ENCODE measurements around the gene PALM.
A peak's percentile ranks its signal among the peaks of the same experiment; 100 is the strongest.

The PALM gene

DNA sequence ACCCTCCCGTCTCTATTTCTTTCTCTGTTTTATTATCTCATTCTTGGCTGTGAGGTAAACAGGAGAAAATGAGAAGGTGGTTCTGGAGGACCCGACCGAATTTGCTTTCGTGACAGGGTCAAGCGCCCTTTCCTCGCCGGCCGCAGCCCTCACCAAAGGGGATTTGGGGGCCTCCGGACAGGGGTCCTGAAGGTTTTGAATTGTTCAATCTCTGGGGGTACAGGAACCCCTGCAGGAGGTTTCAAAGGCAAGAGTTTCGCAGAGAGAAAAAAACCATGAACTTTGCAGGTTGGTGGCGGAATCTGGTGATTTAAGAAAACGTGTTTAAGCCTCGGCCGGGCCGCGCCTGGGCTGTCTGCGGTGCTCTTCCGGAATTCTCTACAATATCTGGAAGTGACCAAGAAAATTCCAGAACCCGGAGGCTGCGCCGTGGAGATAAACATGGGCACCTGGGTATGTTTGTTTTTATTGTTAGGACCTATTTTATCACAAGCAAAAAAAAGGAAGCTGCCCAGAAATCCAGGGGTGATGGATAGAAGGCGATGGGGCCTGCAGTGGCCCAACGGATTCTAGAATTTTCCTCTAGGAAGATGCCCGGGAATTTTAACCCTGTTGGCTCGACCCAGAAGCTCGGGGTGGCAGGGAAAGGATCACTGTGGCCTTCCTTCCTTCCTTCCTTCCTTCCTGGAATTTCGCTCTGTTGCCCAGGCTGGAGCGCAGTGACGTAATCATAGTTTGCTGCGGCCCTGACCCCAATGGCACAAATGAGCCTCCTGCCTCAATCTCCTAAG is 74.3 kb downstream of the PALM start:
- no peak for DNase-seq

DNA sequence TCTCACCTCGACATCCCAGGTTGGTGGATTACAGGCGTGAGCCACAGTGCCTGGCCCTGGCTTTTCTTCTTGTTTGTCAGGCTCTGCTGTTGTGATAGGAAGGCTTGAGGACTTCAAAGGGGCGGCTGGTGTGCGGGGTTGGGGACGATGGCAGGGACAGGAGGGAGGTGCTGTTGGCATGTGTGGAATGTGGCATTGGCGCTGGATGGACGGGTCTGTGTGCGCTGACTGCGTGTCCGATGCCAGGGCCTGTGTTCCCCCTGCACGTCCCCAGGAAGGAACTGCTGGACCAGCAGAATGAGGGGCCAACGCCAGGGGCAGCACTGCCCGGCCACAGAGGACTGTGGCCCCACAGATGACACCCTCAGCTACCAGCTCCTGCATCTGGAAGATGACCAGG is 75.8 kb downstream of the PALM start:
- no peak for DNase-seq

DNA sequence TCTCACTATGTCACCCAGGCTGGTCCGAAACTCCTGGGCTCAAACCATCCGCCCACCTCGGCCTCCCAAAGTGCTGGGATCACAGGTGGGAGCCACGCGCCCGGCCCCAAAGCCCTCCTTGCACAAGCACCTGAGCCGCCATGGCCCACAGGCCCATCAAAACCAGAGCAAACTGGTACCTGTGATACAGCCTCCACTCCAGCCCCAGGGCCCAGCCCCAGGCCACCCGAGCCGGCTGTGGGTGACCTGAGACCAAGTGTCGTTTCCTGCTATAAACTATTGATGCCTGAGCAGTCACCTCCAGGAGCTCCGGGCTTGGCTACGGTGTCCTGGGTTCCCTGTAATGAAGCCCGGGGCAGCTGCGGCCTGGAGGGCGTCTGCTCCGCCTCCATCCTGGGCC is 78.8 kb downstream of the PALM start:
- DNase-seq = no peak

DNA sequence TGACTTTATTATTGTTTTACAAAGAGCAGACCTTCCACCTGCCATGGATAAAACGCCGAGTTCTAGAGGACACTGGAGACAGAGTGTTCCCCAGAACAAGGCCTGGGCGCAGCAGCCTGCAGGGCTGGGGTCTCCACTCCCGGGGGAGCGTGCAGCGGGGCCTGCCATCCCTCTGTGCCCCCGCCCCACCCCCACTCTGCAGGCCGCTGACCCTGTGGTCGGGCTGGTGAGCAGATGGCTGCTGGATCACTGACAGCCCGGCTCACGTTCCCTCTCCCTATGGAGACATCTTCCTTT is 79.9 kb downstream of the PALM start:
- DNase-seq = no peak

DNA sequence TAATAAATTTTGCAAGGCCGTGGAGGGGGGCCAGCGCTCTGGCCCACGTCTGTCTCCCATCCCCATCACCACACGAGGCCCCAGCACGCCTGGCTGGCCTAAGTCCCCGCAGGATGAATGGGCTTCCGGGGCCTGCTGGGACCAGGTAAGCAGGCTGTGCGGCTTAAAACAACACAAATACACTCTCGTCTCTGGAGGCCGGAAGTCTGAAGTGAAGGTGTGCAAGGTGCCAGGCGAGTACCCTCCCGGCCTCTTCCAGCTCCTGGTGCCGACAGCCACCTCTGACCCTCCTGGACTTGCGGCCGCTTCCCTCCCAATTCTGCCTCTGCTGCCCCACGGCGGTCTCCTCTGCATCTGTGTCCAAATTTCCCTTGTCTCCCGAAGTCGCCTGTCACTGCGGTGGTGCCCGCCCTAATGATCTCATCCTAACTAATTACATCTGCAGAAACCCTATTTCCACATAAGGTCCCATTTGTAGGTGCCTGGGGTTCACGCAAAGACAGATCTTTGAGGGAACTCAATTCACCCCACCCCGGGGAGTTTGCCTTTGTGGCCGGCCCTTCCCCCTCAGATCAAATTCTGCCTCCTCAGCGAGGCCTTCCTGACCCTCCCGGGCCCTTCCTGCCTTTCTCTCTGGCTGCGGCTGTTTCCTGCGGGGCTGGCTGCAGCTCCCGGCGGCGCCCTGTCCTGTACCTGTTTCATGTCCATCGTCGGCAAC is 80.4 kb downstream of the PALM start:
- no peak for DNase-seq

DNA sequence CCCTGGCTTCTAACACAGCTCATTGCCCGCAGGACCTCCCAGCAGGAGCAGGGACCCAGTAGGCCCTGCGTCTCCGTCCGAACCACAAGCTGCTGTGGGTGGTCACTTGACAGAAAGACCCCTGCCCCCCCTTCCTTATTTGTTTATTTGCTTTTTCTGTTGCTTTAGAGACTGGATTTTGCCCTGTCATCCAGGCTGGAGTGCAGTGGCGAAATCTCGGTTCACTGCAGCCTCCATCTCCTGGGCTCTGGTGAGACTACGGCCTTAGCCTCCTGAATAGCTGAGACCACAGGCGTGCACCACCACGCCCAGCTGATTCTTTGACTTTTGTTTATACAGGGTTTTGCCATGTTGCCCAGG is 80.9 kb downstream of the PALM start:
- DNase-seq = no peak

DNA sequence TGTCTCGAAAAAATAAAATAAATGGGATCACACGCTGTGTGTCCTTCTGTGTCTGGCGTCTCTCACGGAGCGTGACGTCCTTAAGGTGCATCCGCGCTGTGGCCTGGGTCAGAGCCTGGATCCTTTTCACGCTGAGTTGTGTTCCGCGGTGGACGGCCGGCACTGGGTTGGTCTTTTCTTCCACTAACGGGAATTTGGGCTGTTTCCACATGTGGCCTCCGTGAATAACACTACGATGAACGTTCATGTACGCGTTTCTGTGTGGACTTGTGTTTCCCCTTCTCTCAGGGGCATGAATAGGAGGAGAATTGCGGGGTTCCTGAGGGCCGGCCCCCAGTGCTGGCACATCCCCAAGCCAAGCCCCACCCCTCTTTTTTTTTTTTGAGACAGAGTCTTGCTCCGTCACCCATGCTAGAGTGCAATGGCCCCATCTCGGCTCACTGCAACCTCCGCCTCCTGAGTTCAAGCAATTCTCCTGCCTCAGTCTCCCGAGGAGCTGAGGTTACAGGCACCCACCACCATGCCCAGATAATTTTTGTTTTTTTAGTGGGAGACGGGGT is 82.4 kb downstream of the PALM start:
- DNase-seq = no peak

DNA sequence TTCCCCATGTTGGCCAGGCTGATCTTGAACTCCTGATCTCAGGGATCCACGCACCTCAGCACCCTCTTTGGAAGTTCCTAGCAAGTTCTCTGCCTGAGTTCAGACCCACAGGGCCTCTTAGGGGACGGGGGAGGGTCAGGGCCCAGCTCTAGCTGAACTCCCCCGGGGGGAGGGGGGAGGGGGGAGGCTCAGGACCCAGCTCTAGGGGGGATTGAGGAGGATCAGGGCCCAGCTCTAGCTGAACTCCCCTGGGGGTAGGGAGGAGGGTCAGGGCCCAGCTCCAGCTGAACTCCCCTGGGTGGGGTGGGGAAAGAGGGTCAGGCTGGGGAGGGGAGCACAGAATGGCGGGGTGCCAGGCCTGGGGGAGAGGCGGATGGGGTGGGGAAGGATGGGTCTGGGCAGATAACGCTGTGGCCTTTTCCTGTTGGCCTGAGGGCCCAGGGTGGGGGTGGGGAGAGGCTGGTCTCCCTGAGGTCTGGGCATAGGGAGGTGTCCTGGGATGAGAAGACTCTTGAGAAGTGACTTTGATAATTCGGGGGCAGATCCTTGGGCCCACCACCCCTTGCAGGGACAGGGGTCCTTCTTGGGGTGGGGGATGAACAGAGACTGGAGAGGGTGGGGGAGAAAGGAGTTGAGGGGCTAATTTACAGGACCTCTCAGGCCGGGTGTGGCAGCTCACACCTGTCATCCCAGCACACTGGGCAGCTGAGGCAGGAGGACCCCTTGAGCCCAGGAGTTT is 83.0 kb downstream of the PALM start:
- DNase-seq = no peak

DNA sequence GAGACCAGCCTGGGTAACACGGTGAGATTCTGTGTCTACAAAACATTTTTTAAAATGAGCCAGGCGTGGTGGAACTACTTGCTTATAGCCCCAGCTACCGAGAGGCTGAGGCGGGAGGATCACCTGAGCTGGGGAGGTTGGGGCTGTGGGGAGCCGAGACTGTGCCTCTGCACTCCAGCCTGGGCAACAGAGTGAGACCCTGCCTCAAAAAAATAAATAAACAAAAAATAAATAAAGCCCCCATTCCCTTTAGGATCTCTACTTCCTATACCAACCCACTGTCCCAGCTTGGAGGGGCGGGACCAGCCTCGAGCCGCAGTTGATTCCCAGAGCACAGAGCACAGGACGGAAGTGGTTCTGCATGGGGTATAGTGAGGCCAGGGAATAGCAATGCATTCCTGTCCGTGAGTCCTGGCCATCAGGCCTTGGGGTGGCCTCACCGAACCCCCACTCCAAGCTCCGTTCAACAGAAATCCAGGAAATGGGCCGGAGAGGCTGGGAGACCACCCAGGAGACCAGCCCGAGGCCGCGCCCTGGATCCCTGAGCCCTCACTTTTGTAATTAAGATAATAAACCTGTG is 83.7 kb downstream of the PALM start:
- DNase-seq = no peak

DNA sequence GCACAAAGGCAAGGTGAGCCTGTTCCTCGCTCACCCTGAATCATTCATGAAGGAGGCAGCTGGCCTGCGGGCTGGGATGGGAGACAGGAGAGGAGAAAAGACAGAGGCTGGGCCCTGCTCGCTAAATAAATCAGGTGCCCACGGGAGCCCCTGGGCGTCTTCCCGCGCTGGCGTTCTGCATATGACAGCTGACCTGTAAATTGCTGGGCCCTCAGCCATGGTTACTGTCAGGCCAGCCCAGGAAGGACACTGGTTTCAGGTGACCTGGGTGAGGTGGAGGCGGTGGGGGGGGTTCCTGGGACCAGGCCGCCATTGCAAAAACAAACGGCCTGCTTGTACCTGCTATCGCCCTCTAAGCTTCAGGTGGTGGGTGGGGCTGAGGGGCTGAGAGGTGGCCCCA is 85.1 kb downstream of the PALM start:
- no peak for DNase-seq

DNA sequence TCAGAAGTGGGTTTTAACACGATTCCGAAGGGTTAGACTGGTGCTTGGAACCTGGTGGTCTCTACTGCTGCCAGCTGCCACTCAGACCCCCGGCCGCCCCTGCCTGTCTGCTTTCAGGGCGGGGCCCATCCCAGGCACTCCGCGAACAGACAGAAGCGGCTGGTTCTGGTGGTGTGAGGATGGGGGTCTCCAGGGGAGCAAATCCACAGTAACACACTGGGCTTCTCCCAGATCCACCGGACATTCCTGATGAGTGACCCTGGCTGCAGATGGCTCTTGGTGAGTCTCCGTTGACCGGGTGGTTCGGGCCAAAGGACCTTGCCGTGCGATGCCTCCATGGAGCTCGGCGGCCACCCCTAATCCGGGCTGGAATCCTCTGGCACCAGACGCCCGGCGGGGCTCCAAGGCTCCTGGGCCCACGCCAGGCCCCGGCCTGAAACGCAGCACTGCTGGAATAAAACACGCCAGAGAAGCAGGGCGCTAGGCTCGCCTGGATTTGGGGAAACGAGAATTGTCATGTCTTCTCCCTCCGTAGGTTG is 86.4 kb downstream of the PALM start:
- DNase-seq = no peak

DNA sequence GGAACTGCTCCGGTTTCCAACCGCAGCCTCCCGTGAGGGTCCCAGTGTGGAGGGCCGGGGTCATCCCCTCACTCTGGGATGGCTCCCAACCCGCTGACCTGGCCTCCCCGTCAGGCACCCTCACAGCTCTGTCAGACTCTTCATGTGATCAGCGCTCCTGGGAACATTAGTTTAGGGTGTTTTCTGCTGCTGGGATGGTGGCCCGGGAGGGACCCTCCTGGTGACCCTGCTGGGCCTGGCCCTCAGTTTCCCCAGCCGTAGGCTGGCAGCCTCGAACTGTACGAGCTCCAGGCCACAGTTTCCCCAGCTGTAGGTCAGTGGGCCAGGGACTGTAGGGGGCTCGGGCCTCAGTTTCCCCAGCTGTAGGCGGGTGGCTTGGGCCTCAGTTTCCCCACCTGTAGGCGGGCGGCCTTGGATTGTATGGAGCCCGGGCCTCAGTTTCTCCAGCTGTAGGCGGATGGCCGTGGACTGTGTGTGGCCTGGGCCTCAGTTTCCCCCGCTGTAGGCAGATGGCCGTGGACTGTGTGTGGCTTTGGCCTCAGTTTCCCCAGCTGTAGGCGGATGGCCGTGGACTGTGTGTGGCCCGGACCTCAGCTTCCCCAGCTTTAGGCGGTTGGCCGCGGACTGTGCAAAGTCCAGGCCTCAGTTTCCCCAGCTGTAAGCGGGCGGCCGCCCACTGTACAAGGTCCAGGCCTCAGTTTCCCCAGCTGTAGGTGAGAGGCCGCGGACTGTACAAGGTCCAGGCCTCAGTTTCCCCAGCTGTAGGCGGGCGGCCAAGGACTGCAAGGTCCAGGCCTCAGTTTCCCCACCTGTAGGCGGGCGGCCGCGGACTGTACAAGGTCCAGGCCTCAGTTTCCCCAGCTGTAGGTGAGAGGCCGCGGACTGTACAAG is 87.2 kb downstream of the PALM start:
- no peak for DNase-seq

DNA sequence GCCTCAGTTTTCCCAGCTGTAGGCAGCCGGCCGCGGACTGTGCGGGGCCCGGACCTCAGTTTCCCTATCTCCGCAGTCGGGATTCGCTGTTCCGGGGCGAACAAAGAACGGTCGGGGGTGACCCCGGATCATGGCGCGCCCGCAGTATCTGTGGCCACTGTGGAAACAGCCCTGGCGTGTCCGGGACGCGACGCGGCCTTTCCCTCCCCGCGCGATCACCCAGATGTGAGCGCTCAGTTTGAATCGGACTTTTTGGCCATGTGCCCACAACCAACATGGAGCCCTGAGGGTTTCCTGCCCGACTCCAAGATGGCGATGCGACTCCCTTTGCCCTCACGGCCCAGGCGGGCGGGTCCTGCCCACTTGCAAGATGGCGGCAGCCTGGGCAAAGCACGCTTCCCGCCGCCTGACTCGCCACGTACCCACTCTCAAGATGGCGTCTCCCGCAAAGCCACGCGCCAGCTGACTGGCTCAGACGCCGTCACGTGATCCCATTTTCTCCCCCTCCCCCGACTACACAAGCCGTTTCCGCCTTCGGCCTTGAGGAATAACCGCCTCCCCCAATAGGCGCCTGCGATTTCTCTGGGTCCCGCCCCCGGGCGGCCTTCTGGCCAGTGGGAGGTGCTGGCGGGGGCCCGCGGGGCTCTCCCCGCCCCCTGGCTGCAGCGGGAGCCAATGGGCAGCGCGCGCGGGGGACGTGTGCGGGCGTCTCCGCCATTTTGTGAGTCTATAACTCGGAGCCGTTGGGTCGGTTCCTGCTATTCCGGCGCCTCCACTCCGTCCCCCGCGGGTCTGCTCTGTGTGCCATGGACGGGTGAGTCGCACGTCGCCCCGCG is 88.2 kb downstream of the PALM start, which contains the start of gene PTBP1:
Gene PTBP1, plus strand, starts transcription at position 761 of the 836 bp plus-strand sequence. Its CDS starts 46 bp downstream, at position 807.
- peak; percentile 100 for DNase-seq

Data from NCI-H345 (cell line).